Activated naive CD4-positive, alpha-beta T cell treated with anti-CD3 and anti-CD28 coated beads for 36 hours (primary cell): ENCODE measurements around the gene TRIM25. TPM values are rescaled to one million over a fixed set of nuclear protein-coding genes. Genes with fewer than 3 reads are reported as not detected.

Source experiments
- CTCF ChIA-PET: fragments of 350-600 bp; sonication (Branson Sonifier 250); formaldehyde crosslinking; loops from one replicate; lab custom pipeline; 2021; ENCODE audit warnings: antibody characterized with exemption; lab: Charles Lee
- DNase-seq: peaks from one replicate; pipeline ENCODE4 v3.0.0-alpha.2; 2020
- H3K27ac Mint-ChIP-seq: one replicate; pipeline ENCODE4 v1.8.0; 2021; ENCODE audit warnings: mild to moderate bottlenecking, mixed read lengths
- H3K27me3 Mint-ChIP-seq: one replicate; pipeline ENCODE4 v1.8.0; 2021; ENCODE audit warnings: low read depth, mixed read lengths
- H3K36me3 Mint-ChIP-seq: one replicate; pipeline ENCODE4 v1.8.0; 2021; ENCODE audit warnings: low read depth, mixed read lengths
- H3K4me1 Mint-ChIP-seq: one replicate; pipeline ENCODE4 v1.8.0; 2021; ENCODE audit warnings: low read depth, mixed read lengths
- H3K4me3 Mint-ChIP-seq: one replicate; pipeline ENCODE4 v1.8.0; 2021; ENCODE audit warnings: mild to moderate bottlenecking, moderate library complexity, mixed read lengths
- H3K9me3 Mint-ChIP-seq: one replicate; pipeline ENCODE4 v1.8.0; 2021; ENCODE audit warnings: mixed read lengths
- intact Hi-C: fragments of 100-400 bp; cut with micrococcal nuclease; formaldehyde crosslinking; loops from one replicate; pipeline ENCODE4 v1.15.1; 2023
- total RNA-seq, 2 experiments: library from RNA; stranded (reverse); gene quantifications; one replicate each; pipeline ENCODE4 v1.2.3, GENCODE V29; 2021

TRIM25 gene
- total RNA-seq, 2 experiments from 2014 or later: 157 to 161 TPM

DNA sequence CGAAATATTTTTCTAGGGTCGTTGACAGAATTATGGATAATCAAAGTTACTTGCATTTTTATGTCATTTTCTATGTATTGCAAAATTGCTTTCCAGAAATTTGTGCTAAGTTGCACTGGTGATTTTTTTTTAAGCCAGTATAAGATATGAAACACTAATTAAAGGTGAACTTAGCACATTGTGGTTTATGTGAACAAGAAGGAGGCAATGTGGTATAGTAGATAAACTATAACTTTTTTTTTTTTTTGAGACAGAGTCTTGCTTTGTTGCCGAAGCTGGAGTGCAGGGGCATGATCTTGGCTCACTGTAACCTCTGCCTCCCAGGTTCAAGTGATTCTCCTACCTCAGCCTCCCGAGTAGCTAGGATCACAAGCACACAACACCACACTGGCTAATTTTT is 66.7 kb downstream of the TRIM25 start:
- no peaks in the 10 kb centered on the region for H3K9me3 Mint-ChIP-seq
- H3K4me3 Mint-ChIP-seq: no peak overlapping the region
- CTCF ChIA-PET: interaction anchor here (0.6 to 1.4 kb wide), 2 partner anchors 28 to 167 kb away, joined by 3 to 5 read pairs; no protein-coding TSS in a partner anchor
- no peaks in the 10 kb centered on the region for H3K27me3 Mint-ChIP-seq
- intact Hi-C loops: no loop called here
- H3K4me1 Mint-ChIP-seq: no peaks in the 10 kb centered on the region
- DNase-seq: no peak
- H3K27ac Mint-ChIP-seq: no peak overlapping the region
- peaks cover 23% of the 10 kb centered on the region for H3K36me3 Mint-ChIP-seq

DNA sequence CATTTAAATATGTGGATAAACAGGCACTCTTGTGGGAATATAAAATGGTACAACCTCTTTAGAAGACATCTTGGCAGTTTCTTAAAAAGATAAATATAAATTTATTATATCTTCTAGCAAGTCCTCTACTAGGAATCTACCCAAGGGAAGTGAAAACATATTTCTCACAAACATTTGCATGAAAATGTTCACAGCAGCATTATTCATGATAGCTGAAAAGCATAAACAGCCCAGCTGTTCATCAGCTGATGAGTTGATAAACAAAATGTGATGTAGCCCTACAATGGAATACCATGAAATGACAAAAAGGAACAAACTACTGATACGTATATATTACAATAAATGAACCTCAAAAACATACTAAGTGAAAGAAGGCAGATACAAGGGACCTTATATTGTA is 67.9 kb downstream of the TRIM25 start:
- CTCF ChIA-PET: no interaction called here
- Mint-ChIP-seq H3K9me3 (no peaks in the 10 kb centered on the region), H3K4me1 (no peaks in the 10 kb centered on the region), H3K4me3 (no peak overlapping the region), H3K36me3 (peaks cover 16% of the 10 kb centered on the region), H3K27ac (no peak overlapping the region), H3K27me3 (no peaks in the 10 kb centered on the region)
- intact Hi-C loops: no loop called here
- DNase-seq: no peak

DNA sequence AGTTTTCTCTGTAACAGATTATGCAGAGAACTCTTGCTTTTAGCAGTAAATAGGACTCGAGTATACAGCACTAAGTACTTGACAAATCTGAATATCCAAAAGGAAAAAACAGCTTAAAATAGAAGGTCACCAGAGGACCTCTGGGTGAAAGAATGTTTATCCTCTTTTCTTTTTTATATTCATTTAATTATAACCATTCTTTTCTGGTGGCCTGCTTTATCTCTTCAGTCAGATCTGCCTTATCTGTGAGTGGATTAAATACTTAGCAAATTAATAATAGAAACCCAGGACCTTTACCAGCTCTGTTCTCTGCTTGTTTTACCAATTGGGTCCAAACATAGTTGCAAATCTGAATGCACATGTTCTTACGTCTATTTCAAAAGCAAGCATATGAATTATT is 71.3 kb downstream of the TRIM25 start:
- no peak for DNase-seq
- CTCF ChIA-PET: interaction anchor here (0.9 to 1.0 kb wide), 3 partner anchors 22 to 42 kb away, joined by 3 to 7 read pairs (median 3); no protein-coding TSS in a partner anchor

DNA sequence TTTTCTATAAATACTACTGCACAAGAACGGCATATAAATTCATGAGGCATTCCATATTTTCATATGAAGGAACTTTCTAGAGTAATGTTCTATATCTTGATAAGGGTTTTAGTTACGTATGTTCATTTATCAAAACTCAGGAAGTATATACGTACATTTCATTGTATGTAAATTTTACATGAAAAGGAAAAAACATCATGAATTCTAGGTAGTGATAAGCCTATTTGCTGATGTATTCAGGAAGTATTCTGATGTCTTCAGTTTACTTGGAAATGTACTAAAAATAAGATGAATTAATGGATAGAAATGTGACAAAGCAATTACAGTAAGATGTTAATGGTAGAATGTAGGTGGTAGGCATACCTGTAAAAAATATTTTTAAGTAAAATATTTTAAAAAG is 75.2 kb downstream of the TRIM25 start:
- no peak overlapping the region for H3K27ac Mint-ChIP-seq
- intact Hi-C loops: no loop called here
- CTCF ChIA-PET: interaction anchor here (0.7 to 1.1 kb wide), 2 partner anchors 19 to 61 kb away, joined by 4 to 5 read pairs; no protein-coding TSS in a partner anchor

More for the DNA sequence above, 71.3 kb downstream of the TRIM25 start:
- H3K4me3 Mint-ChIP-seq: no peak overlapping the region
- H3K36me3 Mint-ChIP-seq: peaks cover 17% of the 10 kb centered on the region
- intact Hi-C loops: no loop called here
- no peaks in the 10 kb centered on the region for H3K9me3 Mint-ChIP-seq
- no peaks in the 10 kb centered on the region for H3K27me3 Mint-ChIP-seq
- peaks cover 15% of the 10 kb centered on the region for H3K4me1 Mint-ChIP-seq
- no peak overlapping the region for H3K27ac Mint-ChIP-seq

More for the DNA sequence above, 75.2 kb downstream of the TRIM25 start:
- DNase-seq: no peak
- Mint-ChIP-seq H3K4me3 (no peak overlapping the region), H3K9me3 (no peaks in the 10 kb centered on the region), H3K27me3 (no peaks in the 10 kb centered on the region), H3K4me1 (peaks cover 35% of the 10 kb centered on the region), H3K36me3 (peaks cover 24% of the 10 kb centered on the region)

Other genes starting within 250 kb of the TRIM25 start
- gene C17orf67, start 80.1 kb downstream of the TRIM25 start, total RNA-seq: 1 to 10 TPM; 1.9 to 2.2 TPM
- 10 to 100 TPM; 18.1 to 18.4 TPM for gene DGKE, start 79.9 kb downstream of the TRIM25 start, total RNA-seq
- gene COIL, start 47.0 kb upstream of the TRIM25 start, total RNA-seq: 10 to 100 TPM; 16.9 to 18.2 TPM
- 10 to 100 TPM; 11.7 to 15.3 TPM for gene SCPEP1, start 64.1 kb upstream of the TRIM25 start, total RNA-seq
- 10 to 100 TPM; 17.6 to 23.1 TPM for gene AKAP1, start 171.2 kb upstream of the TRIM25 start, total RNA-seq